HepG2 (cell line): ENCODE measurements around the gene STK24. TPM values are rescaled to one million over a fixed set of nuclear protein-coding genes. Genes with fewer than 3 reads are reported as not detected.

ENCODE experiments used
- ARID4A ChIP-seq: sonication (generic); formaldehyde crosslinking; IDR thresholded peaks from 2 replicates; pipeline ENCODE4 v1.5.0; 2020; ENCODE audit warnings: mild to moderate bottlenecking, missing genetic modification reagents, borderline replicate concordance
- BRD4 ChIP-seq: sonication (generic); formaldehyde crosslinking; IDR thresholded peaks from 2 replicates; pipeline ENCODE4 v1.4.0; 2020; ENCODE audit warnings: missing genetic modification reagents
- DDIT3 ChIP-seq: sonication (generic); formaldehyde crosslinking; IDR thresholded peaks from 2 replicates; pipeline ENCODE4 v1.4.0; 2020; ENCODE audit warnings: mild to moderate bottlenecking, missing genetic modification reagents
- ETS1 ChIP-seq: sonication (generic); formaldehyde crosslinking; IDR thresholded peaks from 2 replicates; pipeline ENCODE4 v1.4.0; 2020; ENCODE audit warnings: missing genetic modification reagents
- GLMP ChIP-seq: sonication (generic); formaldehyde crosslinking; IDR thresholded peaks from 2 replicates; pipeline ENCODE4 v1.9.0; 2021; ENCODE audit warnings: missing genetic modification reagents, mild to moderate bottlenecking, borderline replicate concordance
- ONECUT2 ChIP-seq: sonication (generic); formaldehyde crosslinking; IDR thresholded peaks from 2 replicates; pipeline ENCODE4 v1.4.0; 2020; ENCODE audit warnings: missing genetic modification reagents
- SKIL ChIP-seq: sonication (generic); formaldehyde crosslinking; IDR thresholded peaks from 2 replicates; pipeline ENCODE4 v1.8.0; 2022; ENCODE audit warnings: missing genetic modification reagents, mild to moderate bottlenecking, moderate library complexity, borderline replicate concordance
- SNAI1 ChIP-seq: sonication (generic); formaldehyde crosslinking; IDR thresholded peaks from 2 replicates; pipeline ENCODE4 v1.5.0; 2020; ENCODE audit warnings: mild to moderate bottlenecking, missing genetic modification reagents, borderline replicate concordance
- TBX2 ChIP-seq: sonication (generic); formaldehyde crosslinking; IDR thresholded peaks from 2 replicates; pipeline ENCODE4 v1.5.0; 2020; ENCODE audit warnings: missing genetic modification reagents, mild to moderate bottlenecking, borderline replicate concordance
- TBX3 ChIP-seq: fragments of 450-650 bp; IDR thresholded peaks from 2 replicates; pipeline ENCODE4 v1.6.1; 2017; ENCODE audit warnings: antibody characterized with exemption, mild to moderate bottlenecking, inconsistent platforms, borderline replicate concordance
- TMF1 ChIP-seq: sonication (generic); formaldehyde crosslinking; IDR thresholded peaks from 2 replicates; pipeline ENCODE4 v1.8.1; 2022; ENCODE audit warnings: low read depth, missing genetic modification reagents
- UBTF ChIP-seq: sonication (generic); formaldehyde crosslinking; IDR thresholded peaks from 2 replicates; pipeline ENCODE4 v1.4.0; 2020; ENCODE audit warnings: mild to moderate bottlenecking, missing genetic modification reagents
- ZBTB37 ChIP-seq: sonication (generic); formaldehyde crosslinking; IDR thresholded peaks from 2 replicates; pipeline ENCODE4 v1.4.0; 2020; ENCODE audit warnings: mild to moderate bottlenecking, missing genetic modification reagents
- ZNF660 ChIP-seq: sonication (generic); formaldehyde crosslinking; IDR thresholded peaks from 2 replicates; pipeline ENCODE4 v1.5.1; 2020; ENCODE audit warnings: mild to moderate bottlenecking, low read depth, missing genetic modification reagents, borderline replicate concordance
- polyA plus RNA-seq, 8 experiments: library from polyadenylated mRNA; depleted of rRNA in 3 of 8; stranded (reverse) in 7 of 8; unstranded in 1 of 8; fragments of >200 nt; fragmentation: Illumina TruSeq in 4 of 8; extraction: Trizol in 4 of 8; gene quantifications; 2 replicates each; pipeline versions ENCODE4 v1.2.1 to v1.2.3, GENCODE V29; 2011 to 2016; ENCODE audit warnings: low read depth in 4 of 8, missing spikeins in 1 of 8, mixed read lengths in 1 of 8; ENCODE audit not compliant: insufficient read depth in 1 of 8
- total RNA-seq, 5 experiments: library from RNA; depleted of rRNA; stranded (reverse); fragments of >200 nt; fragmentation: Illumina TruSeq; extraction: Trizol; gene quantifications; 2 replicates each; pipeline ENCODE4 v1.2.3, GENCODE V29; 2016; ENCODE audit warnings: low read depth in 1 of 5

The STK24 gene
- total and polyA plus RNA-seq, 2 of the 13 experiments (the other 11 are each of a cell fraction or from before 2014, with no cell fraction given), result 51.3 to 73.0 TPM

GRCh38 chr13:98576200-98576945 lies 534 bp downstream of the STK24 start (continued):
- no peak for TF ChIP-seq SKIL (CRISPR knock-in tag)
- TF ChIP-seq ZBTB37 (CRISPR knock-in tag), result no peak
- no peak for TF ChIP-seq DDIT3 (CRISPR knock-in tag)
- TF ChIP-seq ZNF660 (CRISPR knock-in tag), result no peak
- TF ChIP-seq ARID4A (CRISPR knock-in tag), result peak; percentile 51
- 0 out of 2 replicates have a peak, but pooled peaks have one; percentile 20 for TF ChIP-seq TBX2 (CRISPR knock-in tag)
- TF ChIP-seq TMF1 (CRISPR knock-in tag), result no peak
- TF ChIP-seq ONECUT2, result no peak
- peak; percentile 86; the same call in 1 of the 2 replicates for TF ChIP-seq UBTF (CRISPR knock-in tag)
- 0 out of 2 replicates have a peak, but pooled peaks have one; percentile 26 for TF ChIP-seq ETS1 (CRISPR knock-in tag)
- no peak for TF ChIP-seq SNAI1
- peak; percentile 36; the same call in 1 of the 2 replicates for TF ChIP-seq BRD4 (CRISPR knock-in tag)
- TF ChIP-seq GLMP (CRISPR knock-in tag), result no peak
- no peak for TF ChIP-seq TBX3
